ENCODE data around the gene CCDC9B.
A peak's percentile ranks its signal among the peaks of the same experiment; 100 is the strongest.

Gene CCDC9B

DNA sequence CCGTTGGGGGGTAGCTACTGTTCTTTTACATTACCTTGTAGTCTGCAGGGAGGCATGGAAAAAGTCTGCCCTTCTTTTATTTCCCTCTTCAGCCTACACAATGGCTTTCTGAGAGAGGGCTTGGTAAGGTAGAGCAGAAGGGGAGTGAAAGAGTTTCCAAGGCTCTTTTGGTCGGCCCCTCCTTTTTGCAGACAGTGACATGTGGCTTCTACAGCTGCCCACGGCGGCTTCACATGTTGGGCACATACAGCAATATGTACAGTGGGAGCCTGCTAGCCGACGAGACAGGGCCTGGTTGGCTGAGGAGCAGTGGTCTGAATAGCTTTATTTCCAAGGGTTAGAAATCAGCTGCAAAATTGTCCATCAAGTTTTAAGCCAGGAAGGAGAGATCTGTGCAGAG, 13.3 kb downstream of the CCDC9B start:
- DNase-seq: no peak

DNA sequence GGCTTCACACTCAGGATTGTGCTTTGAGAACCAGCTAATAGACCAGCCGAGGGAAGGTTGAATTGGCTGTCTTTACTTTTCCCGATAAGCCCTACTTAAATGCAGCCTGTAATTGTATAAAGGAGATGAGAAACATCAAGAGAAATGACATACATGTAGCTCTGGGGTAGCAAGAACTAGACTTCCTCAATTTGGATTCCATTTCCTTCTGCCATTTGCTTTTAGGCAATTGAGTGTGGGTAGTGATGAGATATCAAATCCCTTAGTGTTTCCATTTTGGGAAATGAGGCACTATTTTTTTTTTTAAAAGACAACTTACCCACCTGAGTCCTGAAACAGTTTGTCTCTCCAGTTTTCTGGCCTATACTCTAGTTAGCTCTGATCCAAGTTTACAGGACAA, 15.0 kb downstream of the CCDC9B start:
- no peak for DNase-seq

DNA sequence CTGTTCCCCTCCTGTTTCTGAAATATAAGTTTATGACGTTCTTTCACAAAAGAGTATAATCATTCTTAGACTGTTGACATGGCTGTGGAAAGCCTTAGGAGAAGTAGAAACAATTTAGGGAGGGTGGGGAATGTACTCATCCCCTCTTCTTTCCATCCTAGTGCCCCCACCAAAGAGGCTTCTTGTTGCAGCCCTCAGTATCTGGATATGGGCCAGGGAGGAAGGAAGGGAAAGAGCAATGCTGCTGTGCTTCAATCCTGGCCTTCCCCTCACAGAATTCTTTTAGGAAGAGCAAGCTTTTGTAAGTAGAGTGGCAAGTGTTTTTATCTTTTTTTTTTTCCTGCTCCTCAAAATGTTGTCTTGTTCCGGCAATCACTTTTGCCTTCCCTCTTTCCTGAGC, 15.6 kb downstream of the CCDC9B start:
- no peak for DNase-seq

DNA sequence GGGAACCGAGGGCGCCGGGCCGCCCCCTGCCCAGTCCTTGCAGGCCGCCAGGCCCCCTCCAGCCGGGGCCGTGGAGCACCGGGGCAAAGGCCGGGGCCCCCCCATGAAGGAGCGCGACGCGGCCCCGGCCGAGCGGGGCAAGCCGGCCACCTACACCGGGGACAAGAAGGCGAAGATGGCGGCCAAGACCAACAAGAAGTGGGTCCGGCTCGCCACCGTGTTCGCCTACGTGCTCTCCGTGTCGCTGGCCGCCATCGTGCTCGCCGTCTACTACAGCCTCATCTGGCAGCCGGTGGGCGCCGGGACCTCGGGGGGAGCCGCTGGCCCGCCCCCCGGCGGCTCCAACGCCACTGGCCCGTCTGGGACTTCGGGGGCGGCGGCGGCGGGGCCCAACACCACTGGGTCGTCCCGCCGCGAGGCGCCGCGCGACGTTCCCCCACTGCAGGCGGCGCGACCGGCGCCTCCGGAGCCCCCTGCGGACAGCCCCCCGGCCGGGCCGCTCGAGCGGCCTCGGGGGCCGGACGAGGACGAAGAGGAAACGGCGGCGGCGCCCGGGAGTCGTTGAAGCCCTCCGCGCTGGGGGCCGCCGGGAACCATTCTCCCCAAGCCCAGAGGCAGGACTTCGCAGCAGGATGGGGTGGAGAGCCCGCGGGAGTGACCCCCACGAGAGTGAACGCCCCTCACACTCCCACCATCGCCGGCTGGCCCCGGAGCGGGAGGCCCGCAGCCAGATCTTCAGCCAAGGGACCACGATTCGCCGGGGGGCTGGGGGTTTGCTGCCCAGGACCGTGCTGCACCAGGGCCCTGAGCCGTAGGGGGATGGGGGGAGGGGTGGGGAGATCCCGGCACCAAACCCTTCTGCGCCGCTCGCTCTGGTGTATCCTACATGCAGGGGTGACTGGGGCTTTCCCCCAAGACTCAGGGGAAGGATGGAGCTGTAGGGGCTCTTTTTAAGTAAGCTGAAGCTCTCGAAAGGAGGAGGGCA, 16.5 kb downstream of the CCDC9B start:
- DNase-seq: no peak

DNA sequence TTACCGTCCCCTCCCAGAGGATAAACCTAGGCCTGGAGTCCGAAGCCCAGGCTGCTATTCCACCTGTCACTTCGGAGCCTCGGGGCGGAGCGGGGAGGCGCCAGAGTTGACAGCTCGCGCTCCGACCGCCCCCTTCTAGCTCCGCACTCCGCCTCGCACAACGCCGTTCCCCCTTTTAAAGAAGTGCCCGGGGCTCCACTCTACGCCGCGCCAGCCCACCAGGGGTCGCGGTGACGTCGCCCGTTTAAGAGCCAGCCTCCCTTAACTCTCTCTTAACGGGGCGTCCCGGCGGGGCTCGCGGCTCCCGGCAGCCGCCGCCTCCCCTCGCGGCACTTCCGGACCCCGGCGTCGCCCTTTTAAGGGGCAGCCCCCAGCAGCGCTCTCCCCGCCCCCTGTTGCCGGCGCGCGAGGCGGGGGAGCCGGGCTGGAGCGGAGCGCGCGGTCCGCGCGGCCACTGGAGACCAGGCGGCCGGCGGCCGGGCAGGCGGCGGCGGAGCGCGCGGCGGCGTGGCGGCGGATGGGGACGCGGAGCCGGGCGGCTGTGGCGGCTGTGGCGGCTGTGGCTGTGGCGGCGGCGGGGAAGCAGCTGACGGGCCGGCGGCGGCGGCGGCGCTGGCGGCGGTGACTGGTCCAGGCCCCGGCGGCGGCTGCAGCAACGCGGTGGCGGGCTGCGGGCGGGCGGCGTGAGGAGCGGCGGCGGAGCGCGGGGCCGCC, 17.3 kb downstream of the CCDC9B start, which contains the start of gene INAFM2:
Gene INAFM2, plus strand, starts transcription at position 454 of the 714 bp plus-strand sequence. CDS start 364 bp downstream, outside the sequence.
- peak; percentile 85 for DNase-seq

DNA sequence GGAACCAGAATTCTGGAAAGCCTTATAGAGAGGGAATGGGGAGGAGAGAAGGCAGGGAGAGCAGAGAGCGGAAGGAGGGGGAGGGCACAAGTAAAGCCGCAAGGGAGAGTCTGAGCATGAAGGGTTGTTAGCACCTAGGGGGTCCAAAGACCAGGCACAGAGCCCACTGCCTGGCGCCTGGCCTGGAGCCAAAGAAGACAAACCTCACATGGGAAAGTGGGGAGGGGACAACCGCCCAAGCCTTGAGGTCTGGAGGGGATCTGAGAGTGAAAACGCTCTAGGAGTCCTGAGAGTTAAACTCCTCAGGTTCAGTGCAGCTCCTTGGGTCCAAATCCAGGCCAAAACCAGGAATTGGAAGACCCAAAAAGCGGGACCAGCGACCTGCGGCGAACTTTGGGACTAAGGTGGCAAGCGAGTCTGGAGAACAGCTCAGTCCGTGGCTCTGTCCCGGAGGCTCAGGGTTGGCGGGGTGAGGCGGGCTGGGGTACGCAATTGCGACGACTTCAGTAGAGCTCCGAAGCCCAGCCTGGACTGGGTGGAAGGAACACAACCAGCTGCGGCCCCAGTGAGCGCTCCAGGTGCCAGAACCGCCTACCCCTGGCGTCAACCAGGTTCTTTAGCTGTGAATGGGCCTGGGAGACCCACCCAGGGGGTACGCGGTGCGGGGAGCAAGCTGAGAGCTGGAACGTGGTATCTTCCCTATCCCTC, 18.1 kb downstream of the CCDC9B start:
- no peak for DNase-seq

DNA sequence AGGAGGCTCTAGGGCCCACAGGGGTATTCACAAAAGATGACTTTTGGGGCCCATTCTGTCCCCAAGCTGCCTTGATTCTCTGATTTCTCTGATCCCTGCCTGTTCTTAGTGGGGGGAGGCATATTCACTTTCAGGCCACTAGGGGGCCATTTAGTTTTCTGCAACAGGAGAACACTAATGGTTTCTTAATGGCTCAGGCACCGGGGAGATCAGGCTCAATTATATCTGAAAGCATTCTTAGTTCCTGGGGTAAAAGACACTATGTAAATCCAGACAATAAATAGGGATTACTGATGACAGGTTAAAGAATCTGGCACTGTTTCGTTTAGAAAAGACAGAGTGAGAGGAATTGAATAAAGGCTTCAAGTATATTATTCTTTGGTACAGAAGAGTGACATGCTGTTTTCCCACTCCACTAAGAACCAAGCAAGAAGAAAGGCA, 19.8 kb downstream of the CCDC9B start:
- DNase-seq: peak; percentile 43

DNA sequence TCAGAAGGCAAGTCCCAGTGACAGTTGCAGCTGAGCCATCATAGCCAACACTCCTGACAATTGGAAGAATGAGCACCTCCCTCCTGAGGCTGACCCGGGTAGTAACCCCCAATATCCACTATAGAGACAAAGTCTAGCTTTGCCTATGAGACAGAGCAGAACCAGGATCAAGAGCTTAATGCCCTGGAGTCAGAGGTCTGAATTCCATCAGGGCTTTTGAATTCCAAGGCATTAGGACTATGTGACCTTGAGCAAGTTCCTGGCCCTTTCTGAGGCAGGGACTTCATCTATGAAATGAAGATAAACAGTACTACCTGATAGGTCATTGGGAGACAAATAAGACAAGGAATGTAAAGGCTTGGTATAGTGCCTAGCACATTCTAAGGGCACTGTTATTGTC, 20.3 kb downstream of the CCDC9B start:
- no peak for DNase-seq

DNA sequence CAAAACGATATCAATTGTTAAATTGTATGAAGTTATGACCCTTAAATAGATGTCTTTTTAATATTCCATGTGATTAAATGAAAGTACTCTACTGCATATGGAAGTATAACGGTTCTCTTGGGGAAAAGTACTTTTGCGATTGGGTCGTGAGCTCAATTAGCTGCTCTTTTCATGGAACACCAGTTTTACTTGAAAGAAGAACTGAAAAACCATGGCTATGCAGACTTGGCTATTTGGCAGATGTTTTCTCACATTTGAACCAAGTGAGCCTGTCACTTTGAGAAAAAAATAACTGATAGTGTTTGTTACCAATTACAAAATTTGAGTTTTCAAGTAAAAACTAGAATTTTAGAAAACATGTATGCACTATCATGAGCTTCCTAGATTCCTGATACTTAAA, 23.2 kb downstream of the CCDC9B start:
- DNase-seq: no peak

DNA sequence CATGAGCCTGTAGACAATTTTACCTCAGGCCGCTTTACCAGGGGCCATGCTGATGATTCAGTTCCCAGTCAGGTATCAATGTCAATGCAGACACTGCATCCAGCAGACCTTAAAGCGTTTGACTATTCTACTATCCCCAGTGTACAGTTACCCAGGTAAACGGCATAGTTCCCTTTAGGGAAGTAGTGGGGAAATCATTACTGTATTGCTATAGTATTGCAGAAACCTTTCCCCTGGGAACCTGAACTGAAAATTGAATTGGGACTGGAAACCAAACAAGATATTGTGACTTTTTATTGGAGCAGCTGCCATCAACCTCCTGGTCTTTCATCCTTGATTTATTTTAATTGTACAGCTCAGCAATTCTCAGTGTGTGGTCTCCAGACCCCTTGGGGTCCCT, 23.8 kb downstream of the CCDC9B start:
- no peak for DNase-seq

DNA sequence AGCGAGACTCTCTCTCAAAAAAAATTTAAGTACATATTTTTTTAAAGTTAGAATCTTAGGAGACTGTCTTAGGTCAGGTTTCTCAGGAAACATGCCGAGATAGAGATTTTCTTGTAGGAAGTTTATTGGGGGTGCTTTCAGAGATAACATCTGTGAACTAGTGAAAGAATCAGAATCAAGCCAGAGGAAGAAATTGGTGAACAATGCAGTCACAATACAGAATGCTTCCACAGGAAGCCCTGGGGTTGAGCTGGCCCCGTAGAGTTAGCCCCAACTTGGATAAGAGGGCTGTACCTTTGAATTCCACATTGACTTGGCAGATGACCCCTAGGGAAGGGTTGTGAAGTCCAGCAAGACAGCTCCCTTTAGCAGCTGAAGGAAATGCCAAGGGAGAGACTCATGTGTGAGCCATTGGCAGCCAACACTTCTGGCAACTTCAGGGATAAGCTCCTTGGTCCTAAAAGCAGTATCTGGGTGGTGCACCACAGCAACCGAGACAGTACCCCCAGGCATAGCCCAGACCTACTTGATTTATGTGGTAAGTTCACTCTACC, 25.9 kb downstream of the CCDC9B start:
- no peak for DNase-seq

DNA sequence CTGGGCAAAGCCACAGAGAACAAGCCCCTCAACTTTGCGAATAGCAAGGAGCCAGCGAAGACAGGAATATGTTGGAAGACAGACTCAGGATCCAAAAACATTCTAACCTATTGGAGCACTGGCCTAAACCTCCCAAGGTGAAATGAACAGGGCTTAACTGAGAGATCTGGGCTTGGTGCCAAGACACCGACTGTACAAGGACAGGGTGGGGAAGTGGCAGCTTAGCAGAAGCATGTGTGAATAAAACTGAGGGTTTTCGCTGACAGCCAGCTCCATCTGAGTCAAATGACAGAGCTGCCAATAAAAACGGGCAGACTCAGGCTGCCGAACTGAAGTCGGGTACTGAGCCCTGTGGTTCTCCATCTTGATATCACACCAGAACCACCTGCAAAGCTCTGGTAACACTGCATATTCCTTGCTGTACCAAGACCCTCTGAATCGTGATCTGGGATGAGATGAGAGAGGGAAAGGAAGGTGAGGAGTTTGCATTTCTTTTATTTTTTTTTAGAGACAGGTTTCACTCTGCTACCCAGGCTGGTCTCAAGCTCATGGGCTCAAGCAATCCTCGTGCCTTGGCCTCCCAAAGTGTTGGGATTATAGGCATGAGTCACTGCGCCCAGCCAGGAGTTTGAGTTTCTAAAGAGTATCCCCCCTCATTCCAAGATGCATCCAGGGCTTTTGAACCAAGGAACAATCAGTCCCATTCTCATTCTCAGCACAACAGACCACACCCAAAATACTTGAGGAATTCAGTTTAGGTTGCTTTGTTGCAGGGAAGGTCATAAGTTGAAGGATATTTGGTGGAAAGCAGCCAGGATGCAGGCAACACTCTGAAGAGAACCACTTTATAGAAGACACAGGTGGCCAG, 27.0 kb downstream of the CCDC9B start:
- peak; percentile 61 for DNase-seq

DNA sequence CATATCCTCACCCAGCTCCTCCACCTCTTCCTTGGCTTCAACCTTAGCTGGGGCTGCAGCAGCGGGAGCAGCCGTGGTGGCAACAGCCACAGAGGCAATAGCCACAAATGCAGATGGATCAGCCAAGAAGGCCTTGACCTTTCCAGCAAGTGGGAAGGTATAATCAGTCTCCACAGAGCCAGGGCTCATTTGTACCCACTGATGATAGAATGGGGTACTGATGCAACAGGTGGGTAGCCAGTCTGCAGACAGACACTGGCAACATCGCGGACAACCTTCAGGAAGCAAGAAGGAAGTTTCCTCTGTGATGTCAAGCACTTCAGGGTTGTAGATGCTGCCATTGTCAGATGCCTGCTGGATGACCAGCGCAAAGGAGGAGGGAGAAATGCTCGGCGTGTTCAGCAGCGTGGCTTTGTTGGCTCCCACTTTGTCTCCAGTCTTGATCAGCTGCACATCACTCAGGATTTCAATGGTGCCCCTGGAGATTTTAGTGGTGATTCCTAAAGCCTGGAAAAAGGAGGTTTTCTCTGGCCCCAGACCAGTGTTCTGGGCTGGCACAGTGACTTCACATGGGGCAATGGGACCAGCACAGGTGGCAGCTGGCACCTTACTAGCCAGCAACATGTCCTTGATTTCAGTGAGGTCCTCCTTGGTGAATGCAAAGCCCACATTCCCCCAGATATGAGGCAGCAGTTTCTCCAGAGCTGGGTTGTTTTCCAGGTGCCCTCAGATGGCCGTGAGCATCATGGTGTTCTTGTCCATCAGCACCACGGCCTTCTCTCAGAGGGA, 28.2 kb downstream of the CCDC9B start:
- no peak for DNase-seq

DNA sequence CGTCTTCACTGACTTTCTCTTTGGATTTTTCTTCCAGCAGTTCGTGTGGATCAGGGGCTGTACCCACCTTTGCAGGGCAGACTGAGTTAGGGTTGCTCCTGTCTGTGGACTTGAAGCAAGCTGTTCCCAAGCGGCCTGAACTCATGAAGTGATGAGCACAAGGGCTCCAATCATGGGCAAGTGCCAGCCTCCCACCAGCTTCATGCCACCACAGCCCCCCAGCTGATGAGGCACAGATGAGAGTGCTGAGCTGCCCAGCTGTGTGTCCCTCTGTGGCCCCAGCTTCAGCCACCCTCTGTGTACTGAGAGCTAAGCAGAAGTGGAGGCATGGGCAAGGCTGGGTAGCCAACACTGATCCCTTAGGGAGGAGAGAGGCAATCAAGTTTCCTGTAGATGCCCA, 29.7 kb downstream of the CCDC9B start:
- no peak for DNase-seq

DNA sequence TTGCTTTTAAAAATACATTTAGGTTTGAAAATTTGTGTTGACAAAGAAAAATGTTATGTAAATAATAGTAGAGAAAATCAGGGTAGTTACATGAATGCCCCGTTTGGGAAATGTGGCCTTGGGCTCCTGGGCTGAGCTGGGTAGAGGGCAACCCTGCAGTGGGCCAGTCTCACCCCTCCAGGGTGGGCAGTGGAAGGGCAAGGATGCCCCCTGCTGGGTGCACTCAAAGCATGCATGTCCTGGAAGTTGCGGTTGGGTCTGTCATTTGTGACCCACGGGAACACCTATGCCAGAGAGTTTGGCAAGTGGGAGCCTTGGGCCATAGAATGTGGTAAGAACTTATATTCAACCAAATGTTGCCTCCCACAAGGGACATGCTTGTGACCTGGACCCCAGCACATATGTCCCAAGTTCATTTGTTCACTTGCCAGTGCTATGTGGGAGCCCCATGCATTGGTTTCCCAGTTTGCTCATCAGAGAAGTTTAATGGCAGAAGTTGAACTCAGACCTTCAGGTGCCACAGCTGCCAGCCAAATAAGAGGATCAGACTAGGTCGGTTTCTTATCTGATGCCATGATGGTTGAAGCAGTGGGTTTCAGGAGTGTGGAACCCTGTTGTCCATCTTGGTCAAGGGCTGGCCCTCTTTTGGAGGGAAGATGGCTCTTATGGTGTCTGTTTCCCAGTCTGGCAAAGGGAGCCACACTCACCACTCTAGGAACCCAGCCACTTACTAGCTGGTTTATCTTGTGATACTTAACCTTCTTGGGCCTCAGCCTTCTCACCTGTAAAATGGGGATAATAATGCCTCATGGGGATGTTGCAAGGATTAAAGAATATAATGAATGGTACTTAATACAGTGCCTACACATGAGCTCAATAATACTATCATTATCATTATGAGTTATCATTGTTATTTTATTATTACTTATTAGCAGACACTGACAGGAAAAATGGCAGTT, 30.5 kb downstream of the CCDC9B start:
- DNase-seq: no peak

DNA sequence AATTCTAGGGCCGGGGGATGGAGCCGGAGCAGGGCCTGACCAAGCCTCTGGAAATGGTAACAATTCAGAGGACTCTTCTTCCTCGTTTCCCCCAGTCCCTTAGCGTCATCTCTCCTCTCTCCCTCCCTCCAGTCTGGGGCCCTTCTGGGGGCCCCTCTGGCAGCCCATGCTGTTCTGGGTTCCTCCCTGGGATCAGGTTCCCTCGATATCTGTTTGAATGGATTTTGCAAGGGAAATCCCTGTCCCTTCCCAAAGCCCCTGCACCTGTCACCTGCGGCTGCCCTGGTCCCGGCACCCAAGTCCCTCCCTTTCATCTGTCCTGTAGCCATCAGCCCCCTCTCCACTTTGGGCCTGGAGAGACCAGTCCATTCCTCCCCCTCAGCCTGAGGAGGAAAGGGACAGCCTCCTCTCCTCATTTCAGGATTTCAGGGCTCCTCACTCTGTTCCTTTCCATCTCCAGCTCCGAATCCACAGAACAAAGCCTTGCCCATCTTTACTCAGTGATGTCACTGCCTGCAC, 31.3 kb downstream of the CCDC9B start:
- DNase-seq: no peak

DNA sequence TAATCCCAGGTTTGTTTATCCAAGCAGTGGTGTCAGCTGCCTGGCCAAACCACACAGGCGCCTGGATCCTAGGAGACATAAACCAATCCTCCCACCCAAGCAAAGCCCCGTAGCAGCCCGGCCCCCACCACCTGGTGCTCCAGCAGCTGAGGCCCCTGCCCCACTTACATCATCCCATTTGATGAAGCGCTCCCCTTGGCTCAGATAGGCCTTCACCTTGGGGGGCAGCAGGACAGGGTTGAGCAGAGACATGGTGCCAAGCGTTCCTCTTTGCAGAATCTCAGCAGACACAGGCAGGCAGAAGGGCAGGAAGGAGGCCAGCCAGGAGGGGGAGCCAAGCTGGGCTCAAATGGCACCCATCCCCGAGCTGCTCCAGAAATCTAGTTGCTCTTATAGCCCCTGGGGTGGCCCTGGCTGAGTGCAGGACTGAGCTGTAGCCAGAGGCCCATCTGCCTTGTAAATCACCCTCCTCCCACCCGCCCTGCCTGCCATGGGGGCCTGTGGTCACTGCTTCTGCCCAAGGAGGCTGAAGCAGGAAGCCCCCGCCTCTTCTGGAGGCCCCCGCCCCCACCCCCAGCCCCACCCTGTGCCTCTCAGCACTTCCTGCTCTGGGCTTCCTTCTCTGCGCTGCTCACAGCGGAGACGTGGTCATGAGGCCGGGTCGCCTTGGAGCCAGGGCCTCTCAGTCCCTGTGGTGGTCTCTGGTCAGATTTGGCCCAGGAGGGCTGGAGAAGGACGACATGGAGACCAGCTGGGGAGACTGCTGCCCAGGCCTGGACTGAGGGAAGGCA, 33.1 kb downstream of the CCDC9B start, which contains the start of gene PLCB2:
Gene PLCB2, minus strand, starts transcription at position 515 of the 791 bp plus-strand sequence. Its CDS starts 263 bp downstream, at position 252.
- DNase-seq: no peak

DNA sequence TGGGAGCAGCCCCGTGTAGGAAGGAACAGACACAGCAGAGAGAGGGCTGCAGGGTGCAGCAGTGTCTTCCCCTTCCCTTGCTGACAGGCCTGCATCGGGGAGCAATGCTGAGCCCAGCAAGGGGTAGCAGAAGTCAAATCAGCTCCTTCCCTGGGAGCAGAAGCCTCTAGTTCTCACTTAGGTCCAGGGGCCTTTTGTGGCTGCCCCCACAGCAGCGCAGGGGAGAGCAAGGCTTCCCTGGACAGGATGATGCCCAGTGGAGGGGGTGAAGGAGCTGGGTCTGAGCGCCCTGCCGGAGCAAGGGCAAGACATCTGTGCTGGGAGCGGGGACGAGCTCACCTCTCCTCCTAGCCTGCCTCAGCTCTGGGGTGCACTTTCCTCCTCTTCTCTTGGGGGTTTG, 33.8 kb downstream of the CCDC9B start:
- DNase-seq: no peak

DNA sequence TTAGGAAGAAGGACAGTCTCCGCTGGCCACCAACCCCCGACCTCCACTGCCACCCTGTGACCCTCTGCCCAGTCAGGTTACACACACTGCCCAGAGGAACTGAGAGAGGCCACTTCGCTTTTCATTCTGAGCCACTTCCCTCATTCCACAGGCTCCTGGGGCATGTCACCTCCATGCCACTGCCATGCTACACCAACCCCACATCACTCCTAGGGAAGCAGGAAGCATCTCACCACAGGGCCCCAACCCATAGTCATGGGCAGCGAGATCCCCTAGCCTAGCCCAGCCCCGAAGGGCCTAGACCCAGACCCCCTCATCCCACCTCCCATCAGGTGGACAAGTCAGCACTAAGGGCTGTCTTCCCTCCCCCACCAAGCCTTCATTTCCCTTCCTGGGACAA, 34.4 kb downstream of the CCDC9B start:
- no peak for DNase-seq

All from NCI-H1048 (cell line).